Measurements from ENCODE around the gene IL17B. TPM values are rescaled to one million over a fixed set of nuclear protein-coding genes. Genes with fewer than 3 reads are reported as not detected.

Gene IL17B
- total and polyA plus RNA-seq, 5 donors, result 0.65 to 2.3 (median 1.2) TPM; not detected in 1

GRCh38 chr5:149383399-149383798 lies 4.3 kb upstream of the IL17B start:
- Histone ChIP-seq H3K9me3 (ENCODE audit: control insufficient read depth, low read length) (no peaks in the 10 kb centered on the region), H3K27me3 (ENCODE audit: control insufficient read depth, insufficient read depth) (no peaks in the 10 kb centered on the region), H3K4me3 (ENCODE audit: low read length) (no peak overlapping the region), H3K4me1 (ENCODE audit: control insufficient read depth, insufficient read depth, low read length) (peaks cover 12% of the 10 kb centered on the region), H3K27ac (ENCODE audit: low read length) (peak overlapping the region; percentile 91)
- WGBS, result 42% methylated on average over 9 of the region's 9 CpGs
- DNase-seq (peak; percentile 62 to 81 (median 79)), ATAC-seq (peak; percentile 36 to 61)
- intact Hi-C loops (cut with DNase I), result loop anchor here (2.0 to 5.0 kb wide), 5 partner anchors 47 to 184 kb away; no protein-coding TSS in a partner anchor

- no peaks in the 10 kb centered on the region for H3K27me3 ChIP-seq (ENCODE audit: control insufficient read depth, insufficient read depth)
- peaks cover 12% of the 10 kb centered on the region for H3K4me1 ChIP-seq (ENCODE audit: control insufficient read depth, insufficient read depth, low read length)
- intact Hi-C loops (cut with DNase I), result loop anchor here (2.0 to 5.0 kb wide), 5 partner anchors 48 to 185 kb away; no protein-coding TSS in a partner anchor
- ATAC-seq (no peak), DNase-seq (peak in 1 of 3 donors; percentile 50)
- 74% methylated on average over 12 of the region's 12 CpGs for WGBS
- no peak overlapping the region for H3K4me3 ChIP-seq (ENCODE audit: low read length)
- peak overlapping the region; percentile 91 for H3K27ac ChIP-seq (ENCODE audit: low read length)
- H3K9me3 ChIP-seq (ENCODE audit: control insufficient read depth, low read length), result no peaks in the 10 kb centered on the region
These were observed 3.6 kb upstream of the IL17B start for GRCh38 chr5:149382517-149383220.

- intact Hi-C loops (cut with DNase I), result loop anchor here (2.0 to 5.0 kb wide), 6 partner anchors 49 to 185 kb away; no protein-coding TSS in a partner anchor
- no peak overlapping the region for H3K4me3 ChIP-seq (ENCODE audit: low read length)
- ATAC-seq, result peak; percentile 75 to 80
These were observed 2.9 kb upstream of the IL17B start for GRCh38 chr5:149381986-149382338.

GRCh38 chr5:149381261-149381985 lies 2.3 kb upstream of the IL17B start:
- Histone ChIP-seq H3K4me1 (ENCODE audit: control insufficient read depth, insufficient read depth, low read length) (peaks cover 6% of the 10 kb centered on the region), H3K4me3 (ENCODE audit: low read length) (no peak overlapping the region), H3K9me3 (ENCODE audit: control insufficient read depth, low read length) (no peaks in the 10 kb centered on the region), H3K27me3 (ENCODE audit: control insufficient read depth, insufficient read depth) (no peaks in the 10 kb centered on the region), H3K27ac (ENCODE audit: low read length) (peak overlapping the region; percentile 69)
- 44% methylated on average over 8 of the region's 8 CpGs for WGBS
- intact Hi-C loops (cut with DNase I), result loop anchor here in 3 of 4 donors (2.0 to 5.0 kb wide), 3 partner anchors 51 to 186 kb away; no protein-coding TSS in a partner anchor
- no peak for DNase-seq
- ATAC-seq, result peak in 1 of 2 donors; percentile 1

More at GRCh38 chr5:149381986-149382338, 2.9 kb upstream of the IL17B start:
- Histone ChIP-seq H3K27ac (ENCODE audit: low read length) (peak overlapping the region; percentile 91), H3K27me3 (ENCODE audit: control insufficient read depth, insufficient read depth) (no peaks in the 10 kb centered on the region), H3K9me3 (ENCODE audit: control insufficient read depth, low read length) (no peaks in the 10 kb centered on the region), H3K4me1 (ENCODE audit: control insufficient read depth, insufficient read depth, low read length) (peaks cover 8% of the 10 kb centered on the region)
- DNase-seq, result peak; percentile 81 to 93 (median 93)
- 28% methylated on average over 16 of the region's 16 CpGs for WGBS

- Histone ChIP-seq H3K4me3 (ENCODE audit: low read length) (no peak overlapping the region), H3K27me3 (ENCODE audit: control insufficient read depth, insufficient read depth) (no peaks in the 10 kb centered on the region), H3K9me3 (ENCODE audit: control insufficient read depth, low read length) (no peaks in the 10 kb centered on the region), H3K27ac (ENCODE audit: low read length) (peak overlapping the region; percentile 69), H3K4me1 (ENCODE audit: control insufficient read depth, insufficient read depth, low read length) (peaks cover 6% of the 10 kb centered on the region)
- intact Hi-C loops (cut with DNase I), result loop anchor here in 3 of 4 donors (2.0 to 5.0 kb wide), 3 partner anchors 52 to 187 kb away; no protein-coding TSS in a partner anchor
- ATAC-seq (peak; percentile 32 to 66), DNase-seq (peak; percentile 59 to 78 (median 74))
- 53% methylated on average over 16 of the region's 16 CpGs for WGBS
These were observed 1.5 kb upstream of the IL17B start for GRCh38 chr5:149380466-149381121.

GRCh38 chr5:149379818-149380374 lies 804 bp upstream of the IL17B start:
- H3K27ac ChIP-seq (ENCODE audit: low read length), result no peak overlapping the region
- ATAC-seq (no peak), DNase-seq (no peak)
- no peaks in the 10 kb centered on the region for H3K27me3 ChIP-seq (ENCODE audit: control insufficient read depth, insufficient read depth)
- intact Hi-C loops (cut with DNase I), result loop anchor here in 3 of 4 donors (2.0 to 10.0 kb wide), 4 partner anchors 52 to 187 kb away; no protein-coding TSS in a partner anchor
- no peaks in the 10 kb centered on the region for H3K9me3 ChIP-seq (ENCODE audit: control insufficient read depth, low read length)
- 68% methylated on average over 5 of the region's 5 CpGs for WGBS
- H3K4me3 ChIP-seq (ENCODE audit: low read length), result no peak overlapping the region
- peaks cover 6% of the 10 kb centered on the region for H3K4me1 ChIP-seq (ENCODE audit: control insufficient read depth, insufficient read depth, low read length)

- intact Hi-C loops (cut with DNase I), result loop anchor here in 1 of 4 donors (10.0 kb wide), 1 partner anchor 186 kb away; no protein-coding TSS in a partner anchor
- DNase-seq (no peak), ATAC-seq (no peak)
- Histone ChIP-seq H3K27me3 (ENCODE audit: control insufficient read depth, insufficient read depth) (no peaks in the 10 kb centered on the region), H3K4me1 (ENCODE audit: control insufficient read depth, insufficient read depth, low read length) (peaks cover 3% of the 10 kb centered on the region), H3K4me3 (ENCODE audit: low read length) (no peak overlapping the region), H3K27ac (ENCODE audit: low read length) (no peak overlapping the region), H3K9me3 (ENCODE audit: control insufficient read depth, low read length) (no peaks in the 10 kb centered on the region)
- 54% methylated on average over 5 of the region's 5 CpGs for WGBS
These were observed 761 bp downstream of the IL17B start for GRCh38 chr5:149378241-149378820.

GRCh38 chr5:149376711-149377447 lies 2.2 kb downstream of the IL17B start:
- Histone ChIP-seq H3K4me3 (ENCODE audit: low read length) (no peak overlapping the region), H3K27me3 (ENCODE audit: control insufficient read depth, insufficient read depth) (no peaks in the 10 kb centered on the region), H3K27ac (ENCODE audit: low read length) (no peak overlapping the region), H3K4me1 (ENCODE audit: control insufficient read depth, insufficient read depth, low read length) (peaks cover 3% of the 10 kb centered on the region), H3K9me3 (ENCODE audit: control insufficient read depth, low read length) (no peaks in the 10 kb centered on the region)
- intact Hi-C loops (cut with DNase I), result loop anchor here in 1 of 4 donors (10.0 kb wide), 1 partner anchor 188 kb away; no protein-coding TSS in a partner anchor
- ATAC-seq (no peak), DNase-seq (no peak)
- whole genome bisulfite sequencing, result 94% methylated on average over 7 of the region's 7 CpGs

GRCh38 chr5:149376104-149376503 lies 3.0 kb downstream of the IL17B start:
- Histone ChIP-seq H3K27ac (ENCODE audit: low read length) (no peak overlapping the region), H3K9me3 (ENCODE audit: control insufficient read depth, low read length) (no peaks in the 10 kb centered on the region), H3K27me3 (ENCODE audit: control insufficient read depth, insufficient read depth) (no peaks in the 10 kb centered on the region), H3K4me1 (ENCODE audit: control insufficient read depth, insufficient read depth, low read length) (no peaks in the 10 kb centered on the region), H3K4me3 (ENCODE audit: low read length) (no peak overlapping the region)
- intact Hi-C loops (cut with DNase I), result loop anchor here in 1 of 4 donors (10.0 kb wide), 1 partner anchor 189 kb away; no protein-coding TSS in a partner anchor
- WGBS, result 95% methylated on average over 12 of the region's 12 CpGs
- ATAC-seq (no peak), DNase-seq (no peak)

Measured in right cardiac atrium (tissue), 5 donors.